ENCODE data around the gene MAN1A1. TPM values are rescaled to one million over a fixed set of nuclear protein-coding genes. Genes with fewer than 3 reads are reported as not detected.

MAN1A1 gene
- total and polyA plus RNA-seq, 2 of the 4 experiments (the other 2 are of a cell fraction) = 5.9 to 6.4 TPM

DNA sequence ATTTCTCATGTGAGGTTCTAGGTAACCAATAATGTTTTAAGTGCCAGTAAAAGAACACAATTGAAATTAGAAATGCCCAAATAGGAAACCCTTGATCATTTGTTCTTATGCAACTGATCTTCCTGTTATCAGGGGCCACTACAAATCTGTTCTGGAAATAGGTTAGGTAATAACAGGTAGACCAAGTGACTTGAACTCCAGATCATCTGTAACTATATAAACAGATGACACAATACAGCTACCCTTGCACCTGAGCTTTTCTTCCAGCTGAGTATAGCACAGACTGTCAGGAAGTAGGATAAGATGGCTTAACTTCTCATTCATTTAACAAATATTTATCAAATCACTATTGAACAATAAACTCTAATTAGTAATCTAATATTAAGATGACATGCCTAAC, 52.5 kb downstream of the MAN1A1 start:
- no peak overlapping the region for H2AFZ ChIP-seq (replicated peaks; ENCODE audit: low read length, poor library complexity)
- H3K27ac ChIP-seq (ENCODE audit: insufficient read depth, low read length) = no peak overlapping the region
- no peak overlapping the region for H3K4me2 ChIP-seq (ENCODE audit: low read depth, low read length)
- H3K36me3 ChIP-seq (ENCODE audit: control insufficient read depth, insufficient read depth, low read length) = peaks cover 3% of the 10 kb centered on the region
- H3K9ac ChIP-seq (ENCODE audit: low read depth, low read length) = no peak overlapping the region
- in situ Hi-C loops (cut with MboI; ENCODE audit: low sequenced_read_pairs) (no loop called here), dilution Hi-C loops (cut with HindIII; ENCODE audit: low sequenced_read_pairs, unreplicated experiment) (no loop called here), intact Hi-C loops (cut with micrococcal nuclease) (no loop called here)
- no peak overlapping the region for H2BK120ac ChIP-seq (ENCODE audit: low read depth, low read length)
- H3K27me3 ChIP-seq (ENCODE audit: control insufficient read depth, insufficient read depth, low read length) = no peaks in the 10 kb centered on the region
- no peaks in the 10 kb centered on the region for H3K9me3 ChIP-seq (ENCODE audit: control insufficient read depth, insufficient read depth, low read length)
- H3K23ac ChIP-seq (ENCODE audit: low read depth, low read length) = no peak overlapping the region
- TF ChIP-seq FOS (IDR thresholded peaks at IDR 0.05; ENCODE audit: low read depth, low read length) (no peak), SMC3 (IDR thresholded peaks at IDR 0.05; ENCODE audit: low read depth, low read length) (no peak), MAFK (IDR thresholded peaks at IDR 0.05; ENCODE audit: low read depth, low read length) (no peak), RAD21 (IDR thresholded peaks at IDR 0.05; ENCODE audit: low read length) (no peak), POLR2A (IDR thresholded peaks at IDR 0.05; ENCODE audit: low read depth, low read length) (no peak), MAZ (IDR thresholded peaks at IDR 0.05; ENCODE audit: borderline replicate concordance, low read depth, low read length) (no peak), CEBPB (IDR thresholded peaks at IDR 0.05; ENCODE audit: low read depth, low read length) (no peak), RFX5 (IDR thresholded peaks at IDR 0.05; ENCODE audit: low read depth, low read length) (no peak), BHLHE40 (IDR thresholded peaks at IDR 0.05; ENCODE audit: low read depth, low read length) (no peak), NFE2L2 (IDR thresholded peaks at IDR 0.05; ENCODE audit: low read depth, low read length) (no peak), MXI1 (IDR thresholded peaks at IDR 0.05; ENCODE audit: borderline replicate concordance, low read depth, low read length) (no peak), CHD1 (IDR thresholded peaks at IDR 0.05; ENCODE audit: low read depth, low read length) (no peak), RCOR1 (IDR thresholded peaks at IDR 0.05; ENCODE audit: insufficient replicate concordance, low read length) (no peak)
- TF ChIP-seq, protein P1, sequence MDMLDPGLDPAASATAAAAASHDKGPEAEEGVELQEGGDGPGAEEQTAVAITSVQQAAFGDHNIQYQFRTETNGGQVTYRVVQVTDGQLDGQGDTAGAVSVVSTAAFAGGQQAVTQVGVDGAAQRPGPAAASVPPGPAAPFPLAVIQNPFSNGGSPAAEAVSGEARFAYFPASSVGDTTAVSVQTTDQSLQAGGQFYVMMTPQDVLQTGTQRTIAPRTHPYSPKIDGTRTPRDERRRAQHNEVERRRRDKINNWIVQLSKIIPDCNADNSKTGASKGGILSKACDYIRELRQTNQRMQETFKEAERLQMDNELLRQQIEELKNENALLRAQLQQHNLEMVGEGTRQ (IDR thresholded peaks at IDR 0.05; ENCODE audit: low read depth, low read length) = no peak
- TF ChIP-seq, protein P2, sequence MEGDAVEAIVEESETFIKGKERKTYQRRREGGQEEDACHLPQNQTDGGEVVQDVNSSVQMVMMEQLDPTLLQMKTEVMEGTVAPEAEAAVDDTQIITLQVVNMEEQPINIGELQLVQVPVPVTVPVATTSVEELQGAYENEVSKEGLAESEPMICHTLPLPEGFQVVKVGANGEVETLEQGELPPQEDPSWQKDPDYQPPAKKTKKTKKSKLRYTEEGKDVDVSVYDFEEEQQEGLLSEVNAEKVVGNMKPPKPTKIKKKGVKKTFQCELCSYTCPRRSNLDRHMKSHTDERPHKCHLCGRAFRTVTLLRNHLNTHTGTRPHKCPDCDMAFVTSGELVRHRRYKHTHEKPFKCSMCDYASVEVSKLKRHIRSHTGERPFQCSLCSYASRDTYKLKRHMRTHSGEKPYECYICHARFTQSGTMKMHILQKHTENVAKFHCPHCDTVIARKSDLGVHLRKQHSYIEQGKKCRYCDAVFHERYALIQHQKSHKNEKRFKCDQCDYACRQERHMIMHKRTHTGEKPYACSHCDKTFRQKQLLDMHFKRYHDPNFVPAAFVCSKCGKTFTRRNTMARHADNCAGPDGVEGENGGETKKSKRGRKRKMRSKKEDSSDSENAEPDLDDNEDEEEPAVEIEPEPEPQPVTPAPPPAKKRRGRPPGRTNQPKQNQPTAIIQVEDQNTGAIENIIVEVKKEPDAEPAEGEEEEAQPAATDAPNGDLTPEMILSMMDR (conservative IDR thresholded peaks at IDR 0.05; ENCODE audit: low read depth, low read length) = no peak
- TF ChIP-seq, protein P3, sequence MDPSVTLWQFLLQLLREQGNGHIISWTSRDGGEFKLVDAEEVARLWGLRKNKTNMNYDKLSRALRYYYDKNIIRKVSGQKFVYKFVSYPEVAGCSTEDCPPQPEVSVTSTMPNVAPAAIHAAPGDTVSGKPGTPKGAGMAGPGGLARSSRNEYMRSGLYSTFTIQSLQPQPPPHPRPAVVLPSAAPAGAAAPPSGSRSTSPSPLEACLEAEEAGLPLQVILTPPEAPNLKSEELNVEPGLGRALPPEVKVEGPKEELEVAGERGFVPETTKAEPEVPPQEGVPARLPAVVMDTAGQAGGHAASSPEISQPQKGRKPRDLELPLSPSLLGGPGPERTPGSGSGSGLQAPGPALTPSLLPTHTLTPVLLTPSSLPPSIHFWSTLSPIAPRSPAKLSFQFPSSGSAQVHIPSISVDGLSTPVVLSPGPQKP (IDR thresholded peaks at IDR 0.05; ENCODE audit: borderline replicate concordance, low read depth, low read length) = no peak
- no peak overlapping the region for H4K5ac ChIP-seq (ENCODE audit: low read depth, low read length)
- H3K14ac ChIP-seq (replicated peaks; ENCODE audit: low read depth, low read length) = no peak overlapping the region
- H2AK9ac ChIP-seq (replicated peaks; ENCODE audit: low read depth, low read length, poor library complexity) = no peak overlapping the region
- H3K4me3 ChIP-seq (ENCODE audit: insufficient read depth, low read depth, low read length) = no peak overlapping the region
- no peaks in the 10 kb centered on the region for H3K9me1 ChIP-seq (ENCODE audit: insufficient read depth, low read length)
- ATAC-seq (ENCODE audit: low read depth) (no peak), DNase-seq (no peak)
- no peaks in the 10 kb centered on the region for H3K4me1 ChIP-seq (ENCODE audit: control insufficient read depth, insufficient read depth, low read length)
- no TSS peak for BruUV-seq (replicated peaks)
- H3K56ac ChIP-seq (ENCODE audit: extremely low read depth, insufficient read depth, low read length) = no peak overlapping the region
- POLR2A ChIA-PET (ENCODE audit: unreplicated experiment) = no interaction called here
- H2BK20ac ChIP-seq (ENCODE audit: low read depth, low read length) = no peak overlapping the region
- no peak overlapping the region for H2BK5ac ChIP-seq (ENCODE audit: low read depth, low read length, poor library complexity, severe bottlenecking)
- H4K20me1 ChIP-seq (ENCODE audit: insufficient read depth, low read length) = no peaks in the 10 kb centered on the region
- H2BK15ac ChIP-seq (ENCODE audit: low read depth, low read length) = no peak overlapping the region
- H3K4ac ChIP-seq (ENCODE audit: low read depth, low read length) = no peak overlapping the region
- no peak overlapping the region for H4K91ac ChIP-seq (ENCODE audit: insufficient read depth, low read depth, low read length)
- H4K8ac ChIP-seq (ENCODE audit: low read depth in 2 of 2, low read length in 2 of 2) = no peak overlapping the region
- H2AK5ac ChIP-seq (ENCODE audit: low read depth, low read length) = no peak overlapping the region
- H3K79me1 ChIP-seq (ENCODE audit: low read depth in 1 of 2, low read length in 2 of 2) = no peaks in the 10 kb centered on the region
- CTCF ChIA-PET = no interaction called here
- H3K18ac ChIP-seq (ENCODE audit: low read depth, low read length) = no peak overlapping the region
